ENCODE results near the gene NOPCHAP1.

- TF ChIP-seq CTCF (conservative IDR thresholded peaks at IDR 0.05; ENCODE audit: low read length) (no peak), EZH2phosphoT487 (IDR thresholded peaks at IDR 0.05; ENCODE audit: borderline replicate concordance) (no peak)
These were observed 27.9 kb upstream of the NOPCHAP1 start, which contains the start of gene SLC41A2 for GRCh38 chr12:104958001-104958804.
